ENCODE results near the gene C9orf78.
"Not testable (repeated sequence)": the region's sequence is repeated elsewhere in the genome, so short reads cannot be mapped to it uniquely, and the experiment has no call there.

The C9orf78 gene

DNA sequence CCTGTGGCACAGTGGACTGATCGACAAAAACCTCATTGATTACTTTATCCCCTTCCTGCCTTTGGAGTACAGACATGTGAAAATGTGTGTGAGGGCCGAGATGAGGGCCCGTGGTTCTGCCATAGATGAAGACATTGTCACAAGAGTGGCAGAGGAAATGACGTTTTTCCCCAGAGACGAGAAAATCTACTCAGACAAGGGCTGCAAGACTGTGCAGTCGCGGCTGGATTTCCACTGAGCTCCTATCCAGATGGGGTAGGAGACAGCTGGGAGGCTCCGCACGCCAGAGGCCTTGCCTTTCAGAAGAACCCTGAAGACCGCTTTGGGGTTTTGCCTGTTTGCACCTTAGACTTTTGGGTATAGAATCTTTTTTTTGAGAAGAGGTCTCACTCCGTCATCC lies 25.7 kb downstream of the C9orf78 start:
- no peak for DNase-seq

DNA sequence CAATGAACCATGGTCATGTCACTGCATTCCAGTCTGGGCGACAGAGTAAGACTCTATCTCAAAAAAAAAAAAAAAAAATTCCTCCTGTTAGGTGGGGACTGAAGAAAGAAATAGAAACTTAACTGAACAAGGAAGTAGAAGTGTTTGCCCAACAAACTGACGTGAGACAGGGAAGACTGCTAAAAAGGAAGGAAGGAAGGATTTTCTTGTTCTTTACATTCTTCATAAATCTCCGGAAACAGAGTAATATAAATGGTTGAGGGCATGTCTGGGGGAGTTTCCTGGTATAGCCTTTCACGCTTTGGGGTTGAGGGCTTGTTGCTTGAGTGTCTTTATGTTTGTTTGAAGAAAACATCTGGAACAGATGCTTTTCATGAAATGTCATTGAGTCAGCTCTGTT lies 29.0 kb downstream of the C9orf78 start:
- DNase-seq = no peak

DNA sequence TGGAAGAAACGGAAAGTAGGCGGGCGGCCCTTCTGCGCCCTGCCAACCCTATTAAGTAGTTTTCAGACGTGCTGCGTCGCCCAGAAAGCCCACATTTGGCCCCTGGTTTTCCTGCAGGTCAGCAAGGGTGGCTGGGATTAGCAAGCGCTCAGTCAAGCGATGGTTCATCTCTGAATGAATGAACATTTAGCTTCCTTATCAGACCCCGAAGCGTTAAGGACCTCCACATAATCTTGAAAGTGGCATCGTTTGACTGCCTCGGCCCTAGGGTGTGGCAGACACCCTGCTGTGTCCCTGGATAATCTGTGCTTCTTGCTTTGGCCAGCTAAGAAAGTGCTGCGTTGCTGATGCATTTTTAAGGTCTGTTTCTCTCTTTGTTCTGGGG lies 31.4 kb downstream of the C9orf78 start:
- DNase-seq = no peak

DNA sequence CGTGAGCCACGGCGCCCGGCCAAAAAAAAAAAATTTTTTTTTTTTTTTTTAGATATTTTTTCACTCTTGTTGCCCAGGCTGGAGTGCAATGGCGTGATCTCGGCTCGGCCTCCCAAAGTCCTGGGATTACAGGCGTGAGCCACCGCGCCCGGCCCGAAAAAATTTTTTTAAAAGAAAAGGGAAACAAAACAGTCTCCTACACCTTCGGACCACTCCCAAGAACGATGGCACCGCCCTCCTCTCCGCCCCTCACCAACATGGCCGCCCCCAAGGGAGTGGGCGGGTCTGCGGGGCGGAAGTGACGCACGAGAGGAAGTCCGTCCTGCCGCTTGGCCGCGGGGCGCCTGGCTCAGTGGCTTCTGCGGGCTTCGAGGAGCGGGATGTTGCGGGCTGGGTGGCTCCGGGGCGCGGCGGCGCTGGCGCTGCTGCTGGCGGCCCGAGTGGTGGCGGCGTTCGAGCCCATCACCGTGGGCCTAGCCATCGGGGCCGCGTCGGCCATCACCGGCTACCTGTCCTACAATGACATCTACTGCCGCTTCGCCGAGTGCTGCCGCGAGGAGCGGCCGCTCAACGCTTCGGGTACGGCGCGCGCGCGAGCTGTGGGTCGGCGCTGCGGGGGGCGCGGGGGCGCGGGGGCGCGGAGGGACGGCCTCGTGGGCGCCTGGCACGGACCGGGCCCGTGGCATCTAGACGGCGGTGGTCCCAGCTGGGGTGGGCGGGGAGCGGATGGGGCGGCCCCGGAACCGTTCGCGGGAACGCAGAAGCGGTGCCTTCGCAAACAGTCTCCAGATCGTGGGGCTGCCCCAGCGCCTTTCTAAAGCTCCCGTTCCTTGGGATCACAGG lies 32.0 kb downstream of the C9orf78 start, which contains the start of gene TOR1B:
Gene TOR1B (plus strand): TSS at position 352 of the 843 bp plus-strand sequence. CDS start 29 bp downstream, at position 381.
- peak; percentile 95 for DNase-seq

DNA sequence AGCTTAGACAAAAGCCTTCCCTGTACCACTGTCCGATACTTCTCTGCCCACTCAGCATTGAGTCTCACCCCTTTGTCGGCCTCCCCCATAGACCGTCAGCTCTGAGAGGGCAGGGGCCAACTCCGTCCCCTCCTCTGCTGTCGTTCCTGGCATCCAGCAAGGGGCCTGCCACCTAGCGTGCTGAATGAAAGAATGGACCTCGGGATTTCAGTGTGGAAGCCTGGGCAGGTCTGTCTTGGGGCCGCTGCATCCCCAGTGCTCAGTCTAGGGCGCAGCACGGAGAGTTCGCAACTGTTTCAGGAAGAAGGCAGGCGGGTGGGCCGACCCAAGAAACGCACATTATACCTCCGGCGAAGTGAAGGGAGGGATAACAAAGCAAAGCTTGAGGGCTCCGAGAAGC lies 33.6 kb downstream of the C9orf78 start:
- DNase-seq = no peak

DNA sequence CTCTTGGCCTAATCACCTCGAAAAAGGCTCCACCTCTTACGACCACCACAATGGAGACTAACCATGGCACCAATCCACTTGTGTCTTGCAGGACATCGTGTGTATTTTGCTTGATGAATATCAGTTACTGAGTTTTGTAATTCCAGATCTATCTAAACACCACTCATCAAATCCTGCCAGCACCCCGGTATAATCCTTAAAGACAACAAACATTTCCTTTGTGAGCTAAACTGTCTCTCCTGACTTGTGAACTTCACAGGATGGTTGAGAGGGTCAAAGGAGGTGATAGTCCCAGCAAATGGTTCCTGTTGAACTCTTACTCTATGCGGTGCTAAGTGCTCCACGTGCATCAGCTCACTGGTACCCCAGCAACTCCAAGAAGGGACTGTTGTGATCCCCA lies 36.1 kb downstream of the C9orf78 start:
- no peak for DNase-seq

DNA sequence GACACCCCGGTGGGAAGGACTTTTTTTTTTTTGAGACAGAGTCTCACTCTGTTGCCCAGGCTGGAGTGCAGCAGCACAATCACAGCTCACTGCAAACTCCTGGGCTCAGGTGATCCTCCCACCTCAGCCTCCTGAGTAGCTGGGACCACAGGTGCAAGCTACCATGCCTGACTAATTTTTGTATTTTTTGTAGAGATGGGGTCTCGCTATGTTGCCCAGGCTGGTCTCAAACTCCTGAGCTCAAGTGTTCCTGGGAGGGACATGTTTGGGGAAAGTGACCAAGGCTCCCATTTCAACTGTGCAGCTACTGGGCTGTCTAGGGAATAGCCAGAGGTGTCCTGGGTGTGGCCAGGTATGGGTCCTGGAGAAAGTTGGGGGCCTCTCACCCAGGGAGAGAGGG lies 39.0 kb downstream of the C9orf78 start:
- DNase-seq = not testable (repeated sequence)

DNA sequence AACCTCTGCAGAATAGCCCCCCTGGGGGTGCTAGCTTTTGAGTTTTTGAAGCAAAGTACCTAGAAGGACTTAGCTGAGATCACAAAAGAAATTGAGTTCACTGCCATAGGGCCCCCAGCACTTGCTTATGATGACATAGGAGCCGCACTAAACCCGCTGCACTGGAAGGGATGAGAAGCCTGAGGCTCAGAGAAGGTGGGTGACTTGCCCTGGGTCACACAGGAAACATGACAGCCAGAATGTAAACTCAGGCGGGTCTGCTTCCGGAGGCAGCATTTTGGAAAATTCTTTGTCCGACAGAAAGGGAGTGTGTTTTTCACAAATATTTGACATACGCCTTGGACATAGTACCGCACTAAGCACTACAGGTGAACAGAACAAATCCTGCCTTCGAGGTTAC lies 40.5 kb downstream of the C9orf78 start:
- no peak for DNase-seq

DNA sequence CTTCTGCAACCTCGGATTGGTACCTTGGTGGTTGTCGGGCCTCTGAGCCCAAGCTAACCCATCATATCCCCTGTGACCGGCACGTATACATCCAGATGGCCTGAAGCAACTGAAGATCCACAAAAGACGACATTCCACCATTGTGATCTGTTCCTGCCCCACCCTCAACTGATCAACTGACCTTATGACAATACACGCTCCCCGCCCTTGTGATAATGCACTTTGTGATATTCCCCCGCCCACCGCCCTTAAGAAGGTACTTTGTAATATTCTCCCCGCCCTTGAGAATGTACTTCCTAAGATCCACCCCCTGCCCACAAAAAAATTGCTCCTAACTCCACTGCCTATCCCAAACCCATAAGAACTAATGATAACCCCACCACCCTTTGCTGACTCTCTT lies 48.6 kb downstream of the C9orf78 start:
- no peak for DNase-seq

DNA sequence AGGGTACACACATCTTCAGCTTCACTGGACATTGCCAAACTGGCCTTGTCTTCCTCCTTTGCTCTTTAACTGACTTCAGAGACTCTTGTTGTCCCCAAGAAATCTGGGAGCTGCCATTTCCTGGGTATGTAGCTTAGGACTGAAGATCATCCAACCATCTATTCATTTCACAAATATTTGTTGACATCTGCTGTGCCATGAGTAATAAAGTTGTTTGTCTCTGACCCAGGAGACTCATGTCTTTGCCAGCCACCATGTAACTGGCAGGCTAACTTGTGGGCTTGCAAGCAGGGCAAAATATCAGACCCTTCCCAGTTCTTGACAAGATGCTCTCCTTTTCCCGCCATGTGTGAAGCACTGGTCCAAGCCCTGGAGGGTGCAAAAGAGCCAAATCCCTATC lies 49.2 kb downstream of the C9orf78 start:
- no peak for DNase-seq

DNA sequence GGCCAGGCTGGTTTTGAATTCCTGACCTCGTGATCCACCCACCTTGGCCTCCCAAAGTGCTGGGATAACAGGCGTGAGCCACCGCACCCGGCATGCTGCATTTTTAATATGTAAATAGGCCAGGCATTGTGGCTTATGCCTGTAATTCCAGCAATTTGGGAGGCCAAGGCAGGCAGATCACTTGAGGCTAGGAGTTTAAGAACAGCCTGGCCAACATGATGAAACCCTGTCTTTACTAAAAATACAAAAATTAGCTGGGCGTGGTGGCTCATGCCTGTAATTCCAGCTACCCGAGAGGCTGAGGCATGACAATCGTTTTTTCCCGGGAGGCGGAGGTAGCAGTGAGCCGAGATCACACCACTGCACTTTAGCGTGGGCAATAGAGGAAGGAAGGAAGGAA lies 50.1 kb downstream of the C9orf78 start:
- not testable (repeated sequence) for DNase-seq

DNA sequence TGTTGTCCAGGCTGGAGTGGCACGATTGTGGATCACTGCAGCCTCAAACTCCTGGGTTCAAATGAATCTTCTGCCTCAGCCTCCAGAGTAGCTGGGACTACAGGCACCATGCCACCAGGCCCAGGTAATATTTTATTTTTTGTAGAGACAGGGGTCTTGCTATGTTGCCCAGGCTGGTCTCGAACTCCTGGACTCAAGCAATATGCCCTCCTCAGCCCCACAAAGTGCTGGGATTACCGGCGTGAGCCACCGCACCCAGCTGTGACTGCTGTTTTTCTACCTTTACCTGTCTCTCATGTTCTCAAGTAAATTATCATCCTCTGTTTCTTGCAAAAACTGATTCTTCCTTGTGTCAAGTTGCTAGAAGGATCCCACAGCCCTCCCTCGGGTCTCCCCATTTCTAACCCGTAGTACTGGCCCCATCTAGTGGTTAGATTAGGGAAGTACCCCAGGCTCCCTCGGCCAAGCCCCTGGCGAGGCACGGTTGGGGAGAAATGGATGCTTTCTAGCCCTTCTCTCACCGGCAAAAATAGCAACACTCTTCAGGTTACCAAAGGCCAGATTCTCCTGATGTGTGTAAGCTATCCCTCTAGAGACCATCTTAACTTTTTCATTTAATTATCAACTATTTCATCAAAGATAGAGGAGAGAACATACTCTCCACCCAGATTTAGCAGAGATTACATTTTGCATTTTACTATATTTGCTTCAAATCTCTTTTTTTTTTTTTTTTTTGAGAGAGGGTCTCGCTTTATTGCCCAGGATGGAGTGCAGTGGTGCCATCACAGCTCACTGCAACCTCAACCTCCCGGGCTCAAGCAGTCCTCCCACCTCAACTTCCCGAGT lies 51.3 kb downstream of the C9orf78 start:
- peak; percentile 74 for DNase-seq

DNA sequence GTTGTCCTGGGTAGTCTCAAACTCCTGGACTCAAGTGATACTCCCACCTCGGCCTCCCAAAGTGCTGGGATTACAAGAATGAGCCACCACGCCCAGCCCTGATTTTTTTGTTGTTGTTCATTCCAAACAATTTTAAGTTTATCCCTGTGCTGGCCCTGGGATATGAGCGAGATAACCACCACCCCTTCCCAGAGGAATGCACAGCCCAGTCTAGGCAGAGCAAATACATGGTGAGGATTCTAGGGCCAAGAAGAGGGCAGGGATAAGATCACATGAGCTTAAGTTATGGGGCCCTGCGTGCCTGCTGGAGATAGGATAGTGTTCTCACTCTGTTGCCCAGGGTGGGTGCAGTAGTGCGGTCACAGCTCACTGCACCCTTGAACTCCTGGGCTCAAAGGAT lies 53.1 kb downstream of the C9orf78 start:
- DNase-seq = peak; percentile 67

DNA sequence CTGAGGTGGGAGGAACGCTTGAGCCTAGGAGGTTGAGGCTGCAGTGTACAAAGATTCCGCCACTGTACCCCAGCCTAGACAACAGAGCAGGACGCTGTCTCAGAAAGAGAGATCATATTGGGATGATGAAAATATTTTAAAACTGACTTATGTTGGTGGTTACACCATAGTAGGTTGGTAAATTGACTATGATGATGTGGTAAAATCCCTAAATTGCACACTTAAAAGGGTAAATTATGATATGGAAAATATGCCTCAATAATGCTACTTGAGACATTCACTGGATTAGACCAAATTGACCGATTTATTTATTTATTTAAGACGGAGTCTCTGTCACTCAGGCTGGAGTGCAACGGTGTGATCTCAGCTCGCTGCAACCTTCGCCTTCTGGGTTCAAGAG lies 53.9 kb downstream of the C9orf78 start:
- no peak for DNase-seq

DNA sequence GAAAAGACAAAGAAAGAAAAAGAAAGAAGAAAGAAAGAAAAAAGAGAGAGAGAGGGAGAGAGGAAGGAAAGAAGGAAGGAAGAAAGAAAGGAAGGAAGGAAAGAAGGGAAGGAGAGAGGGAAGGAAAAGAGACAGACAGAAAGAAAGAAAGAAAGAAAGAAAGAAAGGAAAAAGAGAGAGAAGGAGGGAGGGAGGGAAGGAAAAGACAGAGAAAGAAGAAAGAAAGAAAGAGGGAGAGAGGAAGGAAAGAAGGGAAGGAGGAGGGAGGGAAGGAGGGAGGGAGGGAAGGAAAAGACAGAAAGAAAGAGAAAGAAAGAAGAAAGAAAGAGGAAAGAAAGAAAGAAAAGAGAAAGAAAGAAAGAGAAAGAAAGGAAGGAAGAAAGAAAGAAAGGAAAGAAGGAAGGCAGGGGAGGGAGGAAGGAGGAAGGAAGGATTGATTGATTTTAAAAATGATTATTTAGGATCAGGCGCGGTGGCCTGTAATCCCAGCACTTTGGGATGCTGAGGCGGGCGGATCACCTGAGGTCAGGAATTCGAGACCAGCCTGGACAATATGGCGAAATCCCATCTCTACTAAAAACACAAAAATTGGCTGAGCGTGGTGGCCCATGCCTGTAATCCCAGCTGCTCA lies 55.4 kb downstream of the C9orf78 start:
- no peak for DNase-seq

DNA sequence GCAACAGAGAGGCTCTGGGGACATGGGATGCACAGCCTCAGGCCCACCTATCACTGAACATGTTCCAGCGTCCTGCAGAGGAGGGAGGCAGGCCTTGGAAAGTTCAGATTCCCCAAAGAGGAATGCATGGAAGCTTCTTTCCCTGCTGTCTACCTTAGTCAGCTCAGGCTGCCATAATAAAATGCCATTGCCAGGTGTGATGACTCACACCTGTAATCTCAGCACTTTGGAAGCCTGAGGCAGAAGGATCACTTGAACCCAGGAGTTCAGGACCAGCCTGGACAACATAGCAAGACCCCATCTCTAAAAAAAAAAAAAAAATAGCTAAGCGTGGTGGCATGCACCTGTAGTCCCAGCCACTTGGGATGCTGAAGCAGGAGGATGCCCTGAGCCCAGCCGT lies 56.6 kb downstream of the C9orf78 start:
- no peak for DNase-seq

DNA sequence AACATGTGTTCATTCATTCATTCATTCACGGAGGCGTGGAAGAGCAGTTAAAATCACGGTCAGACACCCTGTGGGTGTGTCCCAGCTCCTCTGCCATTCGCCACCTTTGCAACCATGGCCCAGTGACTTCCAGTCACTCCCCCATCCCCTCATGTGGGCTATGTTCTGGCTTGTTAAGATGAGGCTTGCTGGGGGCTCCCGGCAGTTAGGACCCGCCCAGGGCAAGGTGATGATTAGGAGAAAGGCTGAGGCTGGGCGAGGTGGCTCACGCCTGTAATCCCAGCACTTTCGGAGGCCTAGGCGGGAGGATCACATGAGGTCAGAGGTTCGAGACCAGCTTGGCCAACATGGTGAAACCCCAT lies 57.3 kb downstream of the C9orf78 start:
- DNase-seq = no peak

Data from fibroblast of skin of right biceps (primary cell).